Stimulated activated CD8-positive, alpha-beta memory T cell treated with anti-CD3 and anti-CD28 coated beads, Interleukin-12 subunit alpha, Interleukin-12 subunit beta, amount 100 ng/mL, for 4 hours (primary cell): ENCODE results near the gene KRT7.
"Not testable (repeated sequence)": the region's sequence is repeated elsewhere in the genome, so short reads cannot be mapped to it uniquely, and the experiment has no call there.

Experiments used
- DNase-seq: peaks from one replicate; pipeline ENCODE4 v3.0.0-alpha.2; 2020; ENCODE audit warnings: low read depth

Gene KRT7

GRCh38 chr12:52229836-52230343 is 3.2 kb upstream of the KRT7 start:
- no peak for DNase-seq

GRCh38 chr12:52230364-52231281 is 2.4 kb upstream of the KRT7 start:
- DNase-seq = no peak

GRCh38 chr12:52231305-52232202 is 1.5 kb upstream of the KRT7 start:
- DNase-seq = no peak

GRCh38 chr12:52232203-52232673 is 805 bp upstream of the KRT7 start:
- DNase-seq = no peak

- DNase-seq = no peak
These were observed 592 bp downstream of the KRT7 start for GRCh38 chr12:52233462-52234207.

GRCh38 chr12:52234223-52234810 is 1.3 kb downstream of the KRT7 start:
- DNase-seq = no peak

- no peak for DNase-seq
These were observed 2.1 kb downstream of the KRT7 start for GRCh38 chr12:52235001-52235764.

GRCh38 chr12:52235822-52236361 is 2.8 kb downstream of the KRT7 start:
- no peak for DNase-seq

GRCh38 chr12:52236386-52237050 is 3.5 kb downstream of the KRT7 start:
- DNase-seq = no peak

GRCh38 chr12:52238207-52238840 is 5.3 kb downstream of the KRT7 start:
- no peak for DNase-seq

GRCh38 chr12:52238916-52239646 is 6.0 kb downstream of the KRT7 start:
- DNase-seq = no peak

GRCh38 chr12:52239767-52240166 is 6.7 kb downstream of the KRT7 start:
- no peak for DNase-seq

GRCh38 chr12:52240247-52240646 is 7.2 kb downstream of the KRT7 start:
- DNase-seq = not testable (repeated sequence)

- no peak for DNase-seq
These were observed 8.3 kb downstream of the KRT7 start for GRCh38 chr12:52241205-52241842.

- DNase-seq = no peak
These were observed 9.6 kb downstream of the KRT7 start for GRCh38 chr12:52242442-52243258.

- no peak for DNase-seq
These were observed 10.3 kb downstream of the KRT7 start for GRCh38 chr12:52243259-52243855.
